NB4 (cell line): ENCODE results near the gene SFMBT2.

Experiments used
- CTCF ChIP-seq: IDR thresholded peaks from one replicate; pipeline ENCODE4 v1.5.1; 2012; ENCODE audit warnings: low read depth, low read length
- MAX ChIP-seq: IDR thresholded peaks from 2 replicates; pipeline ENCODE4 v1.6.1; 2011; ENCODE audit warnings: low read depth, low read length
- MYC ChIP-seq: IDR thresholded peaks from 2 replicates; pipeline ENCODE4 v1.6.1; 2011; ENCODE audit warnings: low read depth, low read length
- POLR2A ChIP-seq: IDR thresholded peaks from 2 replicates; pipeline ENCODE4 v1.6.1; 2011; ENCODE audit warnings: mild to moderate bottlenecking; ENCODE audit not compliant: insufficient read length; ENCODE audit errors: extremely low read depth

- TF ChIP-seq CTCF: peak; percentile 11
- no peak for TF ChIP-seq POLR2A
- TF ChIP-seq MAX: peak; percentile 20; the same call in 1 of the 2 replicates
- TF ChIP-seq MYC: no peak; the same call in 1 of the 2 replicates
Observed at GRCh38 chr10:7408291-7409044, 2.4 kb downstream of the SFMBT2 start.
